ENCODE results near the gene LSG1.

The LSG1 gene

DNA sequence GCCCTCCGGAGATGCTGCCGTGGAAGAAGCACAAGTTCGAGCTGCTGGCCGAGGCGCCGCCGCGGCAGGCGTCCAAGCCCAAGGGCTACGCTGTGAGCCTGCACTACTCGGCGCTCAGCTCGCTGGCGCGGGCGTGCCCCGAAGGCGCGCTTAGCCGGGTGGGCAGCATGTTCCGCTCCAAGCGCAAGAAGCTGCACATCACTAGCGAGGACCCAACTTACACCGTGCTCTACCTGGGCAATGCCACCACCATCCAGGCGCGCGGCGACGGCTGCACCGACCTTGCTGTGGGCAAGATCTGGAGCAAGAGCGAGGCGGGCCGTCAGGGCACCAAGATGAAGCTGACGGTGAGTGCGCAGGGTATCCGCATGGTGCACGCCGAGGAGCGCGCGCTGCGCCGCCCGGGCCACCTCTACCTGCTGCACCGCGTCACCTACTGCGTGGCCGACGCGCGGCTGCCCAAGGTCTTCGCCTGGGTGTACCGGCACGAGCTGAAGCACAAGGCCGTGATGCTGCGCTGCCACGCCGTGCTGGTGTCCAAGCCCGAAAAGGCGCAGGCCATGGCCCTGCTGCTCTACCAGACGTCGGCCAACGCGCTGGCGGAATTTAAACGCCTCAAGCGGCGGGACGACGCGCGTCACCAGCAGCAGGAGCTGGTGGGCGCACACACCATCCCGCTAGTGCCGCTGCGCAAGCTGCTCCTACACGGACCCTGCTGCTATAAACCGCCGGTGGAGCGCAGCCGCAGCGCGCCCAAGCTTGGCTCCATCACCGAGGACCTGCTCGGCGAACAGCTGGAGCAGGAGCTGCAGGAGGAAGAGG lies 15.0 kb upstream of the LSG1 start:
- no peak for DNase-seq (ENCODE audit: low read depth)

DNA sequence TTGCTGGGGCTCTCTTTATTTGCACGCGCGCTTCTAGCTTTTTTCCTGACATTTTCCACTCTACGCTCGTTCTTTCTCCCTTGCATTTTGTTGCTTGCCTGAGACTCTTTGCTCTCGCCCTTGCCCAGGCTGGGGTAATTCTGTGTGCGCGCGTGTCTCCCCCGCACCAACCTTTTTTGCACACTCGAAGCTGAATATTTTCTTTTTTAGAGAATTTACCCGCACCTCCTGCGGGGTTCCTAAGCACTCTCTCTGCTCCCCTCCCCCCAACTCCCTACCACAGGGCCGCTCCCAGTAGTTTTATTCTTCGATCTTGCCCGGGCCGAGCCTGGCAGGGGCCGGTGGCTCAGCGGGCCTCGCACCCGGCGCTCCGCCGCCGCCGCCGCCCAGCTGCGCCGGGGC lies 14.4 kb upstream of the LSG1 start:
- DNase-seq (ENCODE audit: low read depth): no peak

DNA sequence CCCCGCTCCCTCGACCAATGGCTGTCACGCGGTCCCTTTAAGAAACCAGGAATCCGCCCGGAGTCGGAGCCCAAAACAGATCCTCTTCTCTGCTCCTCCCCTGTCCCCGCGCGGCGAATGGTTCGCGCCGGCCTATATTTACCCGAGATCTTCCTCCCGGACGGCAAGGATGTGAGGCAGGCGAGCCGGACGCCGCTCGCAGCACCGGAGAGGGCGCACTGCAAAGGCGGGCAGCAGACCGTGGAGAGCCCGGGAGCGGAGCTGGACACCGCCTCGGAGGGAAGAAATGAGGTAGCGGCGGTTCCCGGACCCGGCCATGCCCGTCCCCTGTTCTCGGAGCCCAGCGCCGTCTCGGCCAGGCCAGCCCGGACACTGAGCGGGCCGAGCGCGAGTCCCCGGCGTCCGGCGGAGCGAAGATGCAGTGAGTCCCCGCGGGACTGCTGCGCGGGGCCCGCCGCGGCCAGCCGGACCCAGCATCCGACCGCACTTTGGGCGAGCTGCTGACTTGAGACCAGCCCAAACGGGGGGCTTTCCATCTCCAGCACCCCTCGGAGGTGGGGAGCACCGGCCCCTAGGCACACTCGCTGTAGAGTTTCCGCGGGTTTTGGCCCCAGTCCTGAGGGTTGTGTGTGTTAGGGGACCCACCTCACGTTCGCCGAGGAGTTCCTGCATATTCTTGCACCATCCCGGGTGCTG lies 13.9 kb upstream of the LSG1 start, which contains the start of gene FAM43A:
TSS of gene FAM43A (plus strand) at position 166 of the 696 bp plus-strand sequence. CDS start 944 bp downstream, outside the sequence.
- DNase-seq (ENCODE audit: low read depth): peak; percentile 77

DNA sequence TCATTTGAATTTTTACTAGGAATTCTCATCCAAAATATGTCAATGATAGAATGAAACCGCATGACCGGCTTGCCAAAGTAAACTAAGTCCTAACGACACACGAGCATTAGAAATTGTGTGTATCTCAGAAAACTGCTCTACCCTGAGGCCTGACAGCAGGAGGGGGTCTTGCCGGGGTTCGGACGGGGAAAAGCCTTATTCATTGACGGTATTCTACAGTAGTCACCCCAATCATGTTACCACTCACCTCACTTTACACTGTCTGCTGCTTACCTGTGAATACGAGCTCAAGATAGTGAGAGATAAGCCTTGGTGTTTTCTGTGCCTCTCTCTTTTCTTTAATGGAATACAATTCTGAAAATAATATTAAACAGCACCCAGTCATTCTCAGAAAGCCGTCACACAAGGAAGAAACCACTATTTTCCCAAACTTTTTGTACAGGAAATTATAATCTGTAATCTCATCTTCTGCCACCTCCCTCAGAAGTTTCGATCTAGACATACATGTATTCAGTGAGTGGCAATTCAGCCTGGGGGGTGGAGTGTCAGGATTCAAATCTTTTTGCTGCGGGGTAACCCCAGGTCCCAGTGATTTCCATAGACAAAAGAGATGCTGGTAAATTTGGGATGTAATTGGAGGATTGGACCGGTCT lies 13.2 kb upstream of the LSG1 start:
- no peak for DNase-seq (ENCODE audit: low read depth)

DNA sequence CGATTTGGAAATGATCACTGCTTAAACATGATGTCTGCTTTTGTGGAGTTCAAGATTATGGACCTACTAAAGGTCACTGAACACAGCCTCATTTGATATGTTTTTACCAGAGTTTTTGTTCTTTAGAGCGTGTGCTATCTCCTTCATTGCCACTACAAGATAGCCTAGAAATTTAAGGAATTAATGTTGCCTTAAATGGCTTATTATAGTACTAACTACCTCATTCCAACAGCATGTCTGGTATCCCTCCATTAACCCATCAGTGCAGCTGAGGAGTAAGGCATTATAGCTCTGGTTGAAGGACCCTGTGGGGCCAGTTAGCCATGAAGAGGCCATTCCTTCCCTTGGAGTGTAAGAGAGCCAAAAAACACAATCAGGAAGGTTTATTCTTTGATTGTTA lies 11.4 kb upstream of the LSG1 start:
- DNase-seq (ENCODE audit: low read depth): no peak

DNA sequence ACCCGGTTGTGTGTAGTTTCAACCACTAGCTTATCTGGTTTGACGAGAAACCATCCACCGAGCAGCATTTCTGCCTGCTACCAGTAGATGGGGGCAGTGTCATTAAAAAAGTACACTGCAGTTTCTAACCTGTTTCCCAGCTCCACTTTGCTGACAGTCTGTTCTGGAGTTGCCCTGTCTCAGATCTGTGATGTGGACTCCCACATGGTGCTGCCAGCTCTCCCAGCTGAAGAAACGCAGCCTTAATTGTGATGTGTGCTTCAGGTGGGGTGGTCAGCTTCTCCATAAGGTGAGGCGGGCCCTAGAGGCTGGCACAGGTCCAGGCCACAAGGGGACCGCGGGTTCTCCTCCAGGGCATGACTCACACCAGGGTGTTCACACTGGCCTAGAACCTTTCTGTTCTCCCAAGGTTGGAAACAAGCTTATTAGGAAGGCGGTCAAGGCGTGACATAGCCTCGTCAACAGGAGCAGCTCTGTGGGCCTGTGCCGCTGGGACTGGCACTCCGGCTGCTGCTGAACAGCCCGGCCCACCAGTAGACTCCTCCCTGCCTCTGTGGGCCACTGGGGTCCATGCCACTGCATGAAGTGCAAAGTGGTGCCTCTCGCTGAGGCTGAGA lies 10.8 kb upstream of the LSG1 start:
- DNase-seq (ENCODE audit: low read depth): peak; percentile 68

DNA sequence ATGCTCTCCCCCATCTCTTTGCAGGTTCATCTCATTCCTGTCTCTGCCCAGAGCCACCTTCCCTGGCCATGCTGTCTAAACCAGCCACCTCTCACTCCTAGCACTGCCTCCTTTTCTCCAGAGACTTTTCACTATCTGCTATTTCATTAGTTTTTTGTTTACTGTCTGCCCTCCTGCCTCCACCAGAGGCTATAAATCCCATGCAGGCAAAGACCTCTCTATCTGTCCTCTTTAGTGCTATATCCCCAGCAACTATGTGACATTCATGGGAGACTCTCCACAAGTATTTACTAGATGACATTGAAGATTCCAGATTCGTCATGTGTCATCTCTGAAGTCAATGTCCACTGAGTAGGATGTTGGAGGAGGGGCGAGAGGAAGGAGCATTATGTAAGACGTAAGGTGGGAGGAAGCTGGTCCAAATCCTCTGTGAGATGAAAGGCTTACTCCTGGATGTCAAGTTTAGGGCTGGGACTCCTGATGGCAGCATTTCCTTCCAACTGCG lies 10.2 kb upstream of the LSG1 start:
- DNase-seq (ENCODE audit: low read depth): no peak

DNA sequence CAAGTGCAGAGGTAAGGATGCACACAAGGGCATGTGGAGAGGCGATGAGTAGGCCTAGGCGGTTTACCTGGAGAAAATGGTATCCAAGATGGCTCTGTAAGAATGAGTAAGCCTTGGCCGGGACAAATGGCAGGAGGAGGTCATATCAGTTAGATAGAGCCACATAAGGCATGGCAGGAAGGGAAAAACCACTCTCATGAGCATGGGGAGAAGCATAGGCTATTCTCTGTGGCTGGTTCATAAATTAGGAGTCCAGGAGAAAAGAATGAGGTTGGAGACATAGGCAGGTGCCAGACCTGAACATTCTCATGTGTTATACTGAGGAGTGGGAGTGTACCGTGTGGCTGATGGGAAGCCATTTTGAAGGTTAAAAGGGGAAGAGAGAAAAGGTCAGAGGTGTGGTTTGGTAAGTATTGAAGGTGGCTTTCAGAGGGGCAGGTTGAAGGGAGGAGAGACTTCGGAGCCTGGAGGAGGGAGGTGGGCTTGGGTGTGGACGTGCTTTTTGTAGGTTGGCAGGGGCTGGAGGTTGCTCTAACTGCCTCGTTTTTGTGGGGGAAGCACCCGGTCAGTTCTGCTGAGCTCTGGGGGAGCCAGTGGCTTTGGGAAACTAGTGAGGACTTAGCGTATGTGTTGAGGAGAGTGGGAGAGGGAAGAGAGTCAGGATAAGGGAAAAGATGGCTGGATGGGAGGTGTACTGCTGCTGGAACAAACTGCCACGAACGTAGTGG lies 9.1 kb upstream of the LSG1 start:
- no peak for DNase-seq (ENCODE audit: low read depth)

DNA sequence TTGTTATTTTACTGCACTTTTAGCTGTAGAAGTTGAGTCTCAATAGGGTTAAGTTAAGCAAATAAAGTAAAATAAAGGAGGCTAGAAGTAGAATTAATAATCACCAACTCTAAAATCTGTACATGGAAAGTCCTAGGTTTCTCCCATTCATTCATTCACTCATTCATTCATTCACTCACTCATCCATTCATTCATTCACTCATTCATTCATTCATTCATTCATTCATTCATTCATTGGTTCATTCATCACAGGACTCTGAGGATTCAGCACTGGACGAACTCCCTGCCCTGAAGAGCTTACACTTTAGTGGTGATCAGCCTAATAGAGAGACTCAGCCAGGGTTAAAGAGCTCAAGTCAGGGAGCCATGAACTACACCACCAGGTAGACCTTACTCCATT lies 4.5 kb upstream of the LSG1 start:
- no peak for DNase-seq (ENCODE audit: low read depth)

DNA sequence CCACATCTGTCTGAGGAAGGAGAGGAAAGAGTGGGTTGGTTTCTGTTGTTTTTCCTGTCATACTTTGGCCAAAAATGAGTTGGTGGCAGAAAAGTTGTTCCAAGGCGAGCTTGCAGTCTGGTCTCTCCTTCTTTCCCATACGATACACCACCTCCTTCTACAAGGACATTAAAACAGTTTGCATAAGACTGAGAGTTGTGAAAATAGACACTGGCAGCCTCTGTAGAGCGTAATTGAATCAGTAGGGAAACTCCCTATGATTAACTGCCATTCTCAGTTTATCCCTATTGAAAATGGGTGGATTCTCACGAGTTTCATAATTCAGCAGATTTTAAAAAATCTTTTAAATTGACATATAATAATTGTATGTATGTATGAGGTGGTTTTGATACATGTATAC lies 3.7 kb upstream of the LSG1 start:
- no peak for DNase-seq (ENCODE audit: low read depth)

DNA sequence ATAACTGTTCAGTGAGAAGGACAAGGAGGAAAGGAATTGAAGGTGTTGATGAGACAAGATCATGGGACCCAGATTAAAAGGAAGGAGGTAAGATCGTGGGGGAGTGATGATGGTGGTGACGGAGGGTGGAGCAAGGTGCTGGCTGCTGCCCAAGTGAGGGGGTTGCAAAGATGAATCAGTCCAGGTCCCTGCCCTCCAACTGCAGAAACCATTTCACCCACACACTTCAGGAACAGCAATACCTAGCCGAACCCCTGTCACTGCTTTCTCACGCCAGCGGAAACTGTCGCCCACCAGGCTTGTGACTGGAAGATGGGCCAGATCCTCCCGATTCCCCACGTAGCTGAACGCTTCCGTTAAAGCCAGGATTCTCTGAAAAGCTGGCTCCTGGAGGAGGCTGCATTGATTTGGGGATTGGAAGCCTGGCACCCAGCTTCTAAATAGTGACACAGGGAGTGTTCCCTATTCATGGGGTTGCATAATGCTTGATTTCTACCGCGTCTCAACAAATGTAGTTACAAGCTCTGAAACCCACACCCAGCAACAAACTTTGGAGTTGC lies 3.2 kb upstream of the LSG1 start:
- DNase-seq (ENCODE audit: low read depth): no peak

DNA sequence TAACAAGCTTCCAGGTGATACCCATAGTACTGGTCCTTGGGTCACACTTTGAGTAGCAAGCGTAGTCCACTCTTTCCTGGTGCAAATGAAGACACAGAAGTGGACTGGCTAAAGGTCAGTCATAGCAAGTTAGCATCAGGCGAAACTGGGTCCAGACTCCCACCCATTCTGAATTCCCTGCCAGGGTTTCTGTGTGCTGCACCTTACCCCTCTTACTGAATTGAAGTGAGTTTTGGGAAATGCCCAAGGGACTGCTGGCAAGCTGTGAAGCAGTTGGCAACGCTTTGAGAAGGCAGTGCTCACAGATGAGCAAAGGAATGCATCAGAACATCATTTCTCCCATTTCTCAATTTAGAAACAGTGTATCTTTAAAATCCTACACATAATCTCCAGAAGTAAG lies 1.8 kb upstream of the LSG1 start:
- DNase-seq (ENCODE audit: low read depth): no peak

DNA sequence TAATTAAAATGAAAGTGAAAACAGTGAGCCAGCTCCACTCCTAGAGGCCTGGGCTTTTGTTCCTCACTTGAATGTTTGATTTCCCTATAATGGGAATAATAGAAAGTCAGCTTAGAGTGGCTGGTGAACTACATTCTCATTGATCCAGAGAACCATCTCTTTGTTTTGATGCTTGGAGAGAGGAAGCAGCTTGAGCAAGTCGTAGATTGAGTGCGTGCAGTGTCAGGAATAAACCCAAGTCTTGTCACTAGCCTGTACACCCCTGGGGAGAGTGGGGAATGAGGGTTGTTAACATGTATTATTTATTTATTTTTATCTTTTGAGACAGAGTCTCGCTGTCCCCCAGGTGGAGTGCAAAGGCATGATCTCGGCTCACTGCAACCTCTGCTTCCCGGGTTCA lies 885 bp upstream of the LSG1 start:
- no peak for DNase-seq (ENCODE audit: low read depth)

DNA sequence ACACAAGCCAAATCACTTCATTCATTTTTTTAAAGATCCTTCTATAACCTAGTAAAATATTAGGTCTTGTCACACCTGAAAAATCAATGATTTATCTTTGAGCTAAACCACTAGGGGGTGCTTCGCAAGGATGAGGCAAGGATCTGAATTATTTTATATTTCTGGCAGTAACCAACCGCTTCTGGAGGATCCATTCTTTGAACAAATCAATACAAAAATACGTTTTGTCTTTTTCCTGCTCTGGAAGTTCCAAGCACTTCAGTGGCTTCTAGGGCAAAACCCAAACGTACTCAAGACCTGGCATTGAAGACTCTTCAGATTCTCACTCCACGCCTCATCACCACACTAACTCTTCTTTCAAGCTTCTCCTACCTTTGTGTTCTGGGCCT lies 486 bp downstream of the LSG1 start:
- no peak for DNase-seq (ENCODE audit: low read depth)

DNA sequence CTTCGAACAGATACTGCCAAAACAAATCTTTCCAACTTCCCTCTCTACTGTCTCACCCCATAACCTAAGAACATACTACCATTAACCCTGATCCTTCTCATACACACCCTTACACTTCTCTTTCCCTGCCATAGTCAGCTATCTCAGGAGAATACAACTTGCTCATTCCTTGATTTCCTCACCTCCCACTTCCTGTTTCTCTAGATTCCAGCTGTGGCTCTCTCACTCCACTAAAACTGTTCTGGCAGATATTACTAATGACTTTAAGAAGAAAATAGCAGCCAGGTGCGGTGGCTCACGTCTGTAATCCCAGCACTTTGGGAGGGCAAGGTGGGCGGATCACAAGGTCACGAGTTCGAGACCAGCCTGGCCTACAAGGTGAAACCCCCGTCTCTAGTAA lies 4.6 kb downstream of the LSG1 start:
- no peak for DNase-seq (ENCODE audit: low read depth)

DNA sequence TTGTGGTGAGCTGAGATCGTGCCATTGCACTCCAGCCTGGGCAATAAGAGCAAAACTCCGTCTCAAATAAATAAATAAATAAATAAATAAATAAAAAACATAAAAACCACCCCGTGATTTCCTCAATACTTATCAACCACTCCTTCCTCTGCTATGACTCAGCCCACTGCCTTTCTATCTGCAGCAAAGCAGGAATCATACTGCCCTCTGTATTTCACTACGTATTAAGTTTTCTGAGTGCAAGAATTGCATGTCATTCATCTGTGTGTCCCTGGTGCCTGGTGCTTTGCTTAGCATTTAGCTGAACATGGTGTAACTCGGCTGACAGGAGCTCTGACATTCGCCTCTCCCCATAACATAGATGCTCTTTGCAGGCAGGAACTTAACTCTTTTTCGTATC lies 7.1 kb downstream of the LSG1 start:
- no peak for DNase-seq (ENCODE audit: low read depth)

DNA sequence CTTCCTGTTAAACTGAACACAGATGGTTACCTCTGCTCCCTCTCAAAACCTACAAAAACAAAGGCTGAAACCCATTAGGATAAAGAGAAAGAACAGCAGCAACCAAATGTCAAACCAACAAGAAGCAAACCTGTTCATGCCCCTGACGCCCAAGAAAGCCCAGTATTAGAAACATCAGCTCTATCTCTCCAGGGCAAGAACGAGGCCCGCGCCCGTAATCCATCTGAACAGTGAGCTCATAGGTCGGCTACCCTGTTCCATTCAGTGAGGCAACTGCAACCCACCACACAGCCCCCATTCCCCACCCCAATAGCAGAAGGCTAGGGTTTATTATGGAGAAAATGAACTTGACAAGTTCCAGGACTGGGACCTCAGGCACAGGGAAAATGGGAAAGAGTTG lies 10.0 kb downstream of the LSG1 start:
- no peak for DNase-seq (ENCODE audit: low read depth)

DNA sequence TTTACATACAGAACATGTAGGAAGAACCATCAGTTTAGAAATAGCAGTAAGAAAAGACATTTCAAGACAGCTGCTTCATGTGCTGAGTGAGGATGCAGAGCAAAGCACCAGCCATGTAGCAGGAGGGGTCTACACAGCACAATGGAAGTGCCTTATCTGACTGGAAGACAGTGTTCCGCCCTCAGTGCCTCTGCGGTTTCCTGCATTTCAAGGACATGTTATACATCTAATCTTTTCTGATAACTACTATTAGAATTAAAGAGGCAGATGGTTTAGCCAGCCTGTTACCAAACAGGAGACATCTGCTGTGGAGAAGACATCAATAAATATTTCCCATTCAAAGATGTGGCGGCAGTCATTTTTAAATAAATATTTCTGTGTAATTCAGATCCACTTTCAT lies 10.6 kb downstream of the LSG1 start:
- DNase-seq (ENCODE audit: low read depth): no peak

DNA sequence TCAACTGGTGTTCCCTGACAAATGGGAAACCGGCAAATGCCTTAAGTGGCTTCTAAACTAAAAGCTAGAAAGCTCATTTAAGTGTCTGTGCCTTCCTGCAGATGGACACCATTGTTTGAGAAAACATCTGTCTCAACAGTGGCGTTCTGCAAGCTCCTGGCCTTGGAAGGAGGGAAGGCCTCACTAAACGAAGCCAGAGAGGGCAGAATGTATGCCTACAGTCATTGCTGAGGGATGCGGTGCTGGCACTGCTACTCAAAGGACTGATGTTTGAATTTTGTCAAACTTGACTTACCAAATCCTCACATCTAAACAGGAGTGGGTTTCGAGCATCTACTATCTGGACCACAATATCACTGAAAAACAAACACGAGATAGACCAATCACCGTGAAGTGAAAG lies 12.2 kb downstream of the LSG1 start:
- no peak for DNase-seq (ENCODE audit: low read depth)

DNA sequence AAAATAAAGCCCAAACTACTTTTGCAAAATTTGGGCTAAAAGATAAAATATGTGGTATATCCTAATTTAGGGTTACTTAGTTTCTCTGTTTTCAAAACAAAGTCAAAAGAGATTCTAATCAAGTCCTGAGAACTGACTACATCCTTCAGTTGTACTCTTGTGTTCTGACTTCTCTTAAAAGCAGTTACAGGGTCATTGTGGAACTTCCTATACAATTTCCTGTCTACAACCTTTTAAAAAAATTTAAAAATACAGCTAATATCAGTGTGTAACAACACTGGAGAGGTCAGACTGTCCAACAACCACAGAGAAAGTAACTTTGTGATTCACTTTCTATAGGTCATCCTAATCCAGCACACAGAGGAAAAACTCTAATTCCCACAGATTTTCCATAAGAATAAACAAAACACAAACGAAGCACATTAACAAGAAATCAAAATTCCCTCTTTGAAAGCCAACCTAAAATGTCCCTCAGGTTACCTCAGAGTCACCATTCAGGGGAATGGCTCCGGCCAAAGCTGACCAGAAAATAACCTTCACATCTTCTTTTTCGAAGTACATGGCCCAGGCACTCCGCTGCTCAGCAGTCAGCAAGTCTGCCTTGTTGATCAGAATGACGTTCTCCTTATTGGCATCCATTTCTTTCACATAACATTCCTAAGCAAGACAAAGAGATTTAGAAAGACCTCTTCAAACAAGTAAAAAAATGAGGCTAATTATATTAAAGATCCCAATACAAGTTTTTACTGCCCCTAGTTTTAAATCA lies 13.3 kb downstream of the LSG1 start:
- no peak for DNase-seq (ENCODE audit: low read depth)

DNA sequence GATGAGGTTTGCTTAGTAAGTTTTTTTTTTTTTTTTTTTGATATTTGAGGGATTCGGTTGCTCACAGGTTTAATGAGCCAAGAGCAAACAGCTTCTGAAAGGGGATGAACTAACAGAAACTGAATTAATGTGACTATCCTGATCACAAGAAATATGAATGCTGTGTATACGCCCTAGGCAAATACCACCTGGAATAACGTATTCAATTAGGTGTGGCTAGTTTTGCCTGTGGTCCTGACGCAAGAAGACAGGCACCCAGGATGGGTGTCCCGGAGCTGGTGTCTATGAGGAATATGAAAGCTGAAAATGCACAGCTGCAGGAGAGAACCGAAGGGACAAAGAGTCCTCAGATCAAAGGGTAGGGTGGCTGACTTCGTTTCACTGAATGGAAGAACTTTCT lies 14.6 kb downstream of the LSG1 start:
- no peak for DNase-seq (ENCODE audit: low read depth)

All from non-pigmented ciliary epithelial cell (primary cell).